Subcutaneous adipose tissue (tissue), 4 donors: Measurements from ENCODE around the gene ZNF782. TPM values are rescaled to one million over a fixed set of nuclear protein-coding genes. Genes with fewer than 3 reads are reported as not detected.

Experiments used
- total RNA-seq, 4 donors: library from RNA; depleted of rRNA; stranded (reverse); fragments of >200 nt; gene quantifications; one replicate each; pipeline ENCODE4 v1.1.0, GENCODE V29; 2016
- TF ChIP-seq, protein P1 (sequence below): fragments of 450-650 bp; IDR thresholded peaks from one replicate; pipeline ENCODE4 v1.5.1; 2016; ENCODE audit warnings: low read depth, mild to moderate bottlenecking, control low read depth, antibody characterized with exemption, moderate library complexity

Gene ZNF782
- total RNA-seq, 4 donors from 2014 or later, result 8.6 to 16.6 (median 9.6) TPM

GRCh38 chr9:96771124-96771523 is 83.2 kb downstream of the ZNF782 start:
- TF ChIP-seq, protein P1, sequence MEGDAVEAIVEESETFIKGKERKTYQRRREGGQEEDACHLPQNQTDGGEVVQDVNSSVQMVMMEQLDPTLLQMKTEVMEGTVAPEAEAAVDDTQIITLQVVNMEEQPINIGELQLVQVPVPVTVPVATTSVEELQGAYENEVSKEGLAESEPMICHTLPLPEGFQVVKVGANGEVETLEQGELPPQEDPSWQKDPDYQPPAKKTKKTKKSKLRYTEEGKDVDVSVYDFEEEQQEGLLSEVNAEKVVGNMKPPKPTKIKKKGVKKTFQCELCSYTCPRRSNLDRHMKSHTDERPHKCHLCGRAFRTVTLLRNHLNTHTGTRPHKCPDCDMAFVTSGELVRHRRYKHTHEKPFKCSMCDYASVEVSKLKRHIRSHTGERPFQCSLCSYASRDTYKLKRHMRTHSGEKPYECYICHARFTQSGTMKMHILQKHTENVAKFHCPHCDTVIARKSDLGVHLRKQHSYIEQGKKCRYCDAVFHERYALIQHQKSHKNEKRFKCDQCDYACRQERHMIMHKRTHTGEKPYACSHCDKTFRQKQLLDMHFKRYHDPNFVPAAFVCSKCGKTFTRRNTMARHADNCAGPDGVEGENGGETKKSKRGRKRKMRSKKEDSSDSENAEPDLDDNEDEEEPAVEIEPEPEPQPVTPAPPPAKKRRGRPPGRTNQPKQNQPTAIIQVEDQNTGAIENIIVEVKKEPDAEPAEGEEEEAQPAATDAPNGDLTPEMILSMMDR, result no peak

- TF ChIP-seq, protein P1, result no peak
Observed at GRCh38 chr9:96769989-96770388, 84.3 kb downstream of the ZNF782 start.

Other genes starting within 250 kb of the ZNF782 start
- 10 to 100 TPM; 45.9 to 59.8 (median 47.2) TPM for gene CDC14B, start 234.7 kb downstream of the ZNF782 start, total RNA-seq
- 10 to 100 TPM; 20.5 to 44.3 (median 28.7) TPM for gene PRXL2C, start 199.2 kb downstream of the ZNF782 start, total RNA-seq
- gene ZNF510, start 76.4 kb downstream of the ZNF782 start, total RNA-seq, result 10 to 100 TPM; 11.5 to 20.5 (median 14.4) TPM
- not detected for gene NUTM2G, start 74.3 kb upstream of the ZNF782 start, total RNA-seq
- gene CTSV, start 184.6 kb upstream of the ZNF782 start, total RNA-seq, result 1 to 10 TPM in 1 of 4 donors, under 1 TPM in 1, not detected in 2; 0.88 to 1.0 TPM